Activated CD4-positive, alpha-beta T cell treated with anti-CD3 and anti-CD28 coated beads, Interleukin-2, amount 10 ng/mL, durations not matched to agents 24 days and 14 days (primary cell): Measurements from ENCODE around the gene MPPED2. TPM values are rescaled to one million over a fixed set of nuclear protein-coding genes. Genes with fewer than 3 reads are reported as not detected.

Experiments
- DNase-seq: peaks from one replicate; pipeline ENCODE4 v3.0.0; 2022
- H3K27ac Mint-ChIP-seq: one replicate; pipeline ENCODE4 v1.8.0; 2022; ENCODE audit warnings: mild to moderate bottlenecking, mixed read lengths
- H3K27me3 Mint-ChIP-seq: one replicate; pipeline ENCODE4 v1.8.0; 2022; ENCODE audit warnings: mixed read lengths
- H3K36me3 Mint-ChIP-seq: one replicate; pipeline ENCODE4 v1.8.0; 2022; ENCODE audit warnings: low read depth, mild to moderate bottlenecking, mixed read lengths
- H3K4me1 Mint-ChIP-seq: one replicate; pipeline ENCODE4 v1.8.0; 2021; ENCODE audit warnings: mixed read lengths
- H3K4me3 Mint-ChIP-seq: one replicate; pipeline ENCODE4 v1.8.0; 2022; ENCODE audit warnings: mild to moderate bottlenecking, moderate library complexity, mixed read lengths
- H3K9me3 Mint-ChIP-seq: one replicate; pipeline ENCODE4 v1.8.0; 2021; ENCODE audit warnings: mixed read lengths
- intact Hi-C: fragments of 100-400 bp; cut with micrococcal nuclease; formaldehyde crosslinking; loops from one replicate; pipeline ENCODE4 v1.15.1; 2023
- total RNA-seq: library from RNA; stranded (reverse); gene quantifications from 2 replicates; pipeline ENCODE4 v1.2.3, GENCODE V29; 2022

Gene MPPED2
- total RNA-seq, 1 donor from 2014 or later: not detected

DNA sequence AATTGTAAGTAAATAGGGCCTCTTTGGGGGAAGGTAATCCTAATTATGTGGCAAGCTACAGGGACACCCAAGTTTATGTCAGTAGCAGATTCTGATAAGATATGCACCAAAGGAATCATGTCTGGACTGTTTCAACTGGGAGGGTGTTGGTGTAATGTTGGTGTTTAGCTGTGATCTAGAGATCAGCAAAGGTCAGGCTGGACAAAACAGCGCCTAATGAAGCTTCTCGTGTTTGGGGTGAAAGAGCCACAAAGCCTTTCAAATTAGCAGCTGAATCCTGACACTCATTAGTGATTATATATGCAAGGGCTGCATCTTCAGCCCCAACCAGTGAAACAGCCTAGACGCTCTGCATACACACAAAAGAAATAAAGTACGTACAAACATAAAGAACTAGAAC lies 106.3 kb downstream of the MPPED2 start:
- Mint-ChIP-seq H3K27ac (no peak overlapping the region), H3K9me3 (no peaks in the 10 kb centered on the region), H3K27me3 (peaks cover 2% of the 10 kb centered on the region), H3K4me3 (no peak overlapping the region), H3K4me1 (no peaks in the 10 kb centered on the region), H3K36me3 (no peaks in the 10 kb centered on the region)
- DNase-seq: no peak
- intact Hi-C loops: no loop called here

DNA sequence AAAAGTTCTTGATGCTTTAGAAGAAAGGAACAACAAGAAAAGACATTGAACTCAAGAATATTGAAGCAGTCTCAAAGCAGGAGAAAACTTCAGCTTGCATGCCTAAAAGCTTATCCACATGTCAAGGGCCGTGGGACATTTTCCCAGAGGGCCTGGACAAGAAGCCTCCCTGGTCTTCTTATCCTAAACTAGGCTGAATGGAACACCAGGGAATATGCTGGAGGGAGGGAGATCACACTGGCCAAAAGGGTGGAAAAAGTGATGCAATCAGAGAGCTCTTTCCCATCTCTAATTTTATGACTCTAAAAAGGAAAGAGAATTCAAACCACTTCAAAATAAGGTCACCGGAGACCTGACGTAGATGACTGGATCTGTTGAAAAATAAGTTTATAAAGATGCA lies 107.2 kb downstream of the MPPED2 start:
- no peaks in the 10 kb centered on the region for H3K36me3 Mint-ChIP-seq
- no peaks in the 10 kb centered on the region for H3K9me3 Mint-ChIP-seq
- H3K4me3 Mint-ChIP-seq: no peak overlapping the region
- intact Hi-C loops: no loop called here
- no peak overlapping the region for H3K27ac Mint-ChIP-seq
- H3K27me3 Mint-ChIP-seq: peaks cover 2% of the 10 kb centered on the region
- DNase-seq: no peak
- H3K4me1 Mint-ChIP-seq: no peaks in the 10 kb centered on the region

DNA sequence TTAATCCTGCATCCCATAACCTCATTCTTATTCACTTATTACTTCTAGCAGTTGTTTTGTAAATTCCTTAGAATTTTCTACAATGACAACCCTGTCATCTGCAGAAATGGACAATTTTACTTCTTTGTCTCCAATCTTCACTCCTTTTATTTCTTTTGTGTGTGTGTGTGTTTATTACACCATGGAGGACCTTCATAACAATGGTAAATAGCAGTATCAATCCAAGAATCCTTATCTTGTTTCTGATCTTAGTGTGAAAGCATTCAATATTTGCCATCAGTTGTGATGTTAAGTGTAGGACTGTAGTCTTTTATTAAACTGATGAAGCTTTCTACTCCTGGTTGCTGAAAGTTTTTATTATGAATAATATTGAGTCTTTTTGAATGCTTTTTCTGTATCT lies 109.1 kb downstream of the MPPED2 start:
- intact Hi-C loops: no loop called here
- Mint-ChIP-seq H3K4me3 (no peak overlapping the region), H3K9me3 (no peaks in the 10 kb centered on the region), H3K4me1 (no peaks in the 10 kb centered on the region), H3K27ac (no peak overlapping the region), H3K27me3 (no peaks in the 10 kb centered on the region), H3K36me3 (no peaks in the 10 kb centered on the region)
- DNase-seq: no peak

GRCh38 chr11:30474151-30474954 lies 111.8 kb downstream of the MPPED2 start:
- Mint-ChIP-seq H3K36me3 (no peaks in the 10 kb centered on the region), H3K4me3 (no peak overlapping the region), H3K27ac (no peak overlapping the region)

DNA sequence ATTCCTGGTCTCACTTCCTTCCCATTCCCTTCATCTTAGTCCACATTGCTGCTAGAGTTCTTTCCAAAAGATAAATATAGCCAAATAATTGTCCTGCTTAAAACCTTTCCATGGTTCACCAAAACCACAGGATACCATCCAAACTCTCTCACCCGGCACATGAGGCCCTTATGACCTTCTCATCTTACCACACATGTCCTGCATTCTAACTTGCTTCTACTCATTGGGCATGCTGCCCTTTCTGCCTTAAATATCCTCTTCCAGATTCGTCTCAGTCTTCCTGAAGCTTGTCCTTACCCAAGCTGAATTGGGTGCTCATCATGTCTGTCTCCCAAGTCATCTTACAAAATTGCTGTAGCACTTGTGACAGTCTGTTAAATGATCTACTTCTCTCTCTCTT lies 114.9 kb downstream of the MPPED2 start:
- no peak overlapping the region for H3K4me3 Mint-ChIP-seq
- H3K27ac Mint-ChIP-seq: no peak overlapping the region
- no peaks in the 10 kb centered on the region for H3K4me1 Mint-ChIP-seq
- no peaks in the 10 kb centered on the region for H3K36me3 Mint-ChIP-seq
- no peaks in the 10 kb centered on the region for H3K9me3 Mint-ChIP-seq
- peaks cover 2% of the 10 kb centered on the region for H3K27me3 Mint-ChIP-seq
- DNase-seq: no peak
- intact Hi-C loops: no loop called here

More at GRCh38 chr11:30474151-30474954, 111.8 kb downstream of the MPPED2 start:
- Mint-ChIP-seq H3K4me1 (no peaks in the 10 kb centered on the region), H3K9me3 (no peaks in the 10 kb centered on the region), H3K27me3 (no peaks in the 10 kb centered on the region)
- DNase-seq: no peak
- intact Hi-C loops: no loop called here

DNA sequence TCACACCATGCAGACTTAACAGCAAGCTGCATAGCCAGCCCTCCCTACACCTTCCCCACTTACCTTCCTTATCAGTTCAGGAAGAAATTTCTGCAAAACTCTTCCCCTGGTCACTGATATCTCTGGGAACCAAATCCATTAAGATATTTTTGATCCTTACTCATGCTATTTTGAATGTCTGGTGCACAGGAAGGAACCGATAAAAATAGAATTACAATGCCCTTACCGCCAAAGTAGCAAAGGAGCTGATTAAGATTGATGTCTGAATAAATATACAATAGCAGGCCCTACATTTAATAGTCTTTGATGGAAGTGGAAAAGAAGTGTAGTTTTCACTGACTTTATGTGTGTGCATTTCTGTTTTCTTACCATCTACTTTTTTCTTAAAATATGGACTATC lies 117.3 kb downstream of the MPPED2 start:
- Mint-ChIP-seq H3K27me3 (peaks cover 2% of the 10 kb centered on the region), H3K4me3 (no peak overlapping the region), H3K4me1 (no peaks in the 10 kb centered on the region), H3K27ac (no peak overlapping the region), H3K36me3 (no peaks in the 10 kb centered on the region), H3K9me3 (no peaks in the 10 kb centered on the region)
- intact Hi-C loops: no loop called here
- DNase-seq: no peak

DNA sequence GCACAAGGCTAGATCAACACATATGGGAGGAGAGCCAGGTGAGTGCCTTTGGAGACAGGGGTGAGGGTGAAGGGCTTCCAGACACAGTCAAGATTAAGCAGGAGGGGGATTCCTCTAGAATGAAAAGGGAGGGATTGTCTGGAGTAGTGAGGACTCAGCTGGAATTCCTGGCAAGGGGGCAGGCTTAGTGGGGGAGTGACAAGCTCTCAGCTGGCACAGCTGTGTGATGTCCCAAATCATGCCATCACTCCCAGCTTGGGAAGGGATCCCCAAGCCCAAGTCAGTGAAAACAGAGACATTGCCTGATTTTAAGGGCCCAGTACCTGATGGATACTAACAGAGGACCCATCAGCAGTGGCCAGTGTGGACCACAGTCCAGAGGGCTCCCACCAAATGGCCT lies 119.0 kb downstream of the MPPED2 start:
- Mint-ChIP-seq H3K4me1 (no peaks in the 10 kb centered on the region), H3K4me3 (no peak overlapping the region)
- intact Hi-C loops: no loop called here

DNA sequence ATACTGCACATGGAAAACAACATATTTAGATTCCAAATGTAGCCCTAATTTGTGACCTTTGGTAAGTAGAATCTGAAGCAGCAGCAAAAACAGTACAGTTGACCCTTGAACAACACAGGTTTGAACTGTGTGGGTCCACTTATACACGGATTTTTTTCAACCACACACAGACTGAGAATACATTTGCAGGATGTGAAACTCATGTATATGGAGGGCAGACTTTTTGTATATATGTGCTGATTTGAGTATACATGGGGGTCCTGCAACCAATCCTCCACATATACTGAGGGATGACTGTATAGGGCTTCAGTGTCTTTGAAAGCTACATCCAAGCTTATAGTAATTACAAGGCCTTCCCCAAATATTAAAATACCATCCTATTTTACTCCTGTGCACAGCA lies 120.5 kb downstream of the MPPED2 start:
- no peaks in the 10 kb centered on the region for H3K9me3 Mint-ChIP-seq
- no peaks in the 10 kb centered on the region for H3K36me3 Mint-ChIP-seq
- no peak for DNase-seq
- peaks cover 2% of the 10 kb centered on the region for H3K27me3 Mint-ChIP-seq
- H3K4me3 Mint-ChIP-seq: no peak overlapping the region
- peaks cover 2% of the 10 kb centered on the region for H3K4me1 Mint-ChIP-seq
- no peak overlapping the region for H3K27ac Mint-ChIP-seq
- intact Hi-C loops: no loop called here

More for the DNA sequence above, 119.0 kb downstream of the MPPED2 start:
- H3K9me3 Mint-ChIP-seq: no peaks in the 10 kb centered on the region
- H3K27me3 Mint-ChIP-seq: peaks cover 2% of the 10 kb centered on the region
- H3K27ac Mint-ChIP-seq: no peak overlapping the region
- no peaks in the 10 kb centered on the region for H3K36me3 Mint-ChIP-seq
- no peak for DNase-seq

DNA sequence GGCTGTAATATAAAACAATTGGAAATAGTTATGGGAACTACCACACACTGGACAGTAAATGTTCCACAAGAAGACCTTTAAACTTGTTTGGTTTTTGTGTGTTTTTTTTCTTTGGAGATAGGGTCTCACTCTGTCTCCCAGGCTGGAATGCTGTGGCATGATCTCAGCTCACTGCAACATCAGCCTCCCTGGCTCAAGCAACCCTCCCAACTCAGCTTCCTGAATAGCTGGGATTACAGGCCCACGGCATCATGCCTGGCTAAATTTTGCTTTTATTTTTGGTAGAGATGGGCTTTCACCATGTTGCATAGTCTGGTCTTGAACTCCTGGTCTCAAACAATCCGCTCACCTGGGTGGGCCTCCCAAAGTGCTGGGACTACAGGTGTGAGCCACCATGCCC lies 121.0 kb downstream of the MPPED2 start:
- Mint-ChIP-seq H3K4me1 (peaks cover 2% of the 10 kb centered on the region), H3K9me3 (no peaks in the 10 kb centered on the region), H3K36me3 (no peaks in the 10 kb centered on the region), H3K27me3 (peaks cover 2% of the 10 kb centered on the region), H3K27ac (no peak overlapping the region), H3K4me3 (no peak overlapping the region)
- intact Hi-C loops: no loop called here
- DNase-seq: no peak

- Mint-ChIP-seq H3K4me3 (no peak overlapping the region), H3K27me3 (peaks cover under 1% of the 10 kb centered on the region), H3K36me3 (no peaks in the 10 kb centered on the region), H3K4me1 (peaks cover 2% of the 10 kb centered on the region), H3K27ac (no peak overlapping the region), H3K9me3 (no peaks in the 10 kb centered on the region)
- intact Hi-C loops: no loop called here
- no peak for DNase-seq
Measured at GRCh38 chr11:30463266-30463665, 122.9 kb downstream of the MPPED2 start.

DNA sequence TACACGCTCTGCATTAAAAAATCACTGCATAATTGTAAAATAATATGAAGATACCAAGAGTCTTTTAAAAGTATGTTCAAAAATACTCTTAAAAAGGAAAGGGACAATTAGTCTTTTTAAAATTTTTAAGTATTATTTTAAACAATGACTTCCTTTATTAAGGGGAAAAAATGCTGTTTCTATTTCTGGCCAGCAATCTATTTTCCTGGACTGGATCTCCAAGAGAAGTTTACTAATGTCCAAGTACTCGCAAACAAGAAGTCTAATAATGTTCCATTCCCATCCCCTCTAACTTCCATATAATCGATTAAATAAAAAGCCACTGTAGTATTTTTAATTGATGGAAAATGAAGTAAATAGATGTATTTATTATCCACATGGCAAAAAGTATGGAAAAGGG lies 123.7 kb downstream of the MPPED2 start:
- Mint-ChIP-seq H3K27me3 (no peaks in the 10 kb centered on the region), H3K4me1 (peaks cover 2% of the 10 kb centered on the region), H3K9me3 (no peaks in the 10 kb centered on the region), H3K27ac (no peak overlapping the region), H3K4me3 (no peak overlapping the region), H3K36me3 (no peaks in the 10 kb centered on the region)
- intact Hi-C loops: no loop called here
- DNase-seq: no peak

GRCh38 chr11:30459821-30460220 lies 126.3 kb downstream of the MPPED2 start:
- peaks cover 2% of the 10 kb centered on the region for H3K4me1 Mint-ChIP-seq
- H3K27me3 Mint-ChIP-seq: peaks cover 1% of the 10 kb centered on the region
- DNase-seq: no peak
- intact Hi-C loops: no loop called here
- H3K9me3 Mint-ChIP-seq: no peaks in the 10 kb centered on the region
- no peak overlapping the region for H3K4me3 Mint-ChIP-seq
- H3K27ac Mint-ChIP-seq: no peak overlapping the region
- H3K36me3 Mint-ChIP-seq: no peaks in the 10 kb centered on the region

- no peak overlapping the region for H3K27ac Mint-ChIP-seq
- DNase-seq: no peak
- no peaks in the 10 kb centered on the region for H3K9me3 Mint-ChIP-seq
- peaks cover 2% of the 10 kb centered on the region for H3K4me1 Mint-ChIP-seq
- peaks cover 1% of the 10 kb centered on the region for H3K27me3 Mint-ChIP-seq
- no peak overlapping the region for H3K4me3 Mint-ChIP-seq
- no peaks in the 10 kb centered on the region for H3K36me3 Mint-ChIP-seq
- intact Hi-C loops: no loop called here
Measured at GRCh38 chr11:30459306-30459705, 126.8 kb downstream of the MPPED2 start.

DNA sequence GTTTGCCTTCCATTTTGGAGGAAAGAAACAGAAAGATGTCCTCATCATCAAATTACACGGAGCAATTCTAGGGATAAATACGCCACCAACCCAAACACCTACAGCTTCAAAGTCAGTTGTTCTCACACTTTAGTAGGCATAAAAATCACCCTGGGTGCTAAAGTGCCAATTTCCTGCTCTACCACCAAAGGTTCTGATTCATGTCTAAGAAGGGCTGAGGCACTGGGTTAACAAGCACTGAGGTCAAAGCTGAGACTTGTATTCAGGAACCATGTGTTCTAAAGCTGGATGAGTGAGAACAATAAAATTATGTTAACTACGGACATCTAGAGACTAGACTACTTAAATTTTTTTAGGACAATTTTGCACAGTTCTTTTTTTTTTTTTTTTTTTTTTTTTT lies 127.6 kb downstream of the MPPED2 start:
- no peak overlapping the region for H3K4me3 Mint-ChIP-seq
- peaks cover 1% of the 10 kb centered on the region for H3K27me3 Mint-ChIP-seq
- H3K4me1 Mint-ChIP-seq: peaks cover 2% of the 10 kb centered on the region
- H3K27ac Mint-ChIP-seq: no peak overlapping the region
- DNase-seq: no peak
- intact Hi-C loops: no loop called here
- H3K36me3 Mint-ChIP-seq: no peaks in the 10 kb centered on the region
- no peaks in the 10 kb centered on the region for H3K9me3 Mint-ChIP-seq

- intact Hi-C loops: no loop called here
- Mint-ChIP-seq H3K27me3 (peaks cover 3% of the 10 kb centered on the region), H3K4me1 (peaks cover 2% of the 10 kb centered on the region), H3K4me3 (no peak overlapping the region), H3K36me3 (no peaks in the 10 kb centered on the region), H3K9me3 (no peaks in the 10 kb centered on the region), H3K27ac (no peak overlapping the region)
- no peak for DNase-seq
Measured at GRCh38 chr11:30457087-30457486, 129.1 kb downstream of the MPPED2 start.
